SK-N-SH treated with all-trans-retinoic acid at 6 μM for 48 hours (cell line): ENCODE data around the gene MUSK.
A peak's percentile ranks its signal among the peaks of the same experiment; 100 is the strongest.
"Not testable (repeated sequence)": the region's sequence is repeated elsewhere in the genome, so short reads cannot be mapped to it uniquely, and the experiment has no call there.

Experiments used
- ATAC-seq: fragments of 200-7000 bp; cut with Tn5 transposase; 3 replicates; pipeline ENCODE4 v1.9.1; 2020; ENCODE audit warnings: mild to moderate bottlenecking, moderate library complexity
- ARNTL ChIP-seq: fragments of 450-650 bp; formaldehyde crosslinking; IDR thresholded peaks from 2 replicates; pipeline ENCODE4 v1.5.0; 2020; ENCODE audit warnings: low read depth, mild to moderate bottlenecking, moderate library complexity, borderline replicate concordance
- BACH2 ChIP-seq: fragments of 250-450 bp; sonication (Bioruptor Pico); IDR thresholded peaks from 2 replicates; pipeline ENCODE4 v1.9.0; 2021; ENCODE audit warnings: mild to moderate bottlenecking, borderline replicate concordance
- CREB5 ChIP-seq: fragments of 250-450 bp; sonication (Bioruptor Pico); IDR thresholded peaks from 2 replicates; pipeline ENCODE4 v1.5.1; 2020; ENCODE audit warnings: low read depth, mild to moderate bottlenecking, moderate library complexity
- CSDC2 ChIP-seq: fragments of 250-450 bp; sonication (Bioruptor Pico); IDR thresholded peaks from 2 replicates; pipeline ENCODE4 v1.5.0; 2020; ENCODE audit warnings: mild to moderate bottlenecking, moderate library complexity
- CSRNP3 ChIP-seq: fragments of 250-450 bp; sonication (Bioruptor Pico); IDR thresholded peaks from 2 replicates; pipeline ENCODE4 v1.5.1; 2021; ENCODE audit warnings: mild to moderate bottlenecking, moderate library complexity
- ESRRG ChIP-seq: fragments of 250-450 bp; sonication (Bioruptor Pico); IDR thresholded peaks from 2 replicates; pipeline ENCODE4 v1.6.1; 2021; ENCODE audit warnings: mild to moderate bottlenecking
- GLIS3 ChIP-seq: fragments of 250-450 bp; sonication (Bioruptor Pico); IDR thresholded peaks from 2 replicates; pipeline ENCODE4 v1.5.0; 2020; ENCODE audit warnings: mild to moderate bottlenecking, moderate library complexity
- ISL1 ChIP-seq: fragments of 250-450 bp; sonication (Bioruptor Pico); IDR thresholded peaks from 2 replicates; pipeline ENCODE4 v2.1.2; 2022; ENCODE audit warnings: mild to moderate bottlenecking, moderate library complexity
- OSR1 ChIP-seq: fragments of 250-450 bp; sonication (Bioruptor Pico); IDR thresholded peaks from 2 replicates; pipeline ENCODE4 v1.8.0; 2022; ENCODE audit warnings: moderate library complexity, mild to moderate bottlenecking, inconsistent platforms
- PATZ1 ChIP-seq: fragments of 250-450 bp; sonication (Bioruptor Pico); IDR thresholded peaks from 2 replicates; pipeline ENCODE4 v1.8.0; 2020; ENCODE audit warnings: mild to moderate bottlenecking, moderate library complexity, borderline replicate concordance
- POU6F1 ChIP-seq: fragments of 250-450 bp; sonication (Bioruptor Pico); IDR thresholded peaks from 2 replicates; pipeline ENCODE4 v1.8.0; 2021; ENCODE audit warnings: low read depth, mild to moderate bottlenecking, moderate library complexity, borderline replicate concordance
- PPARA ChIP-seq: fragments of 250-450 bp; sonication (Bioruptor Pico); IDR thresholded peaks from 2 replicates; pipeline ENCODE4 v1.5.0; 2020; ENCODE audit warnings: mild to moderate bottlenecking, borderline replicate concordance
- RARB ChIP-seq: fragments of 250-450 bp; sonication (Bioruptor Pico); IDR thresholded peaks from 2 replicates; pipeline ENCODE4 v1.8.0; 2021; ENCODE audit warnings: mild to moderate bottlenecking, moderate library complexity
- SNAI2 ChIP-seq: fragments of 250-450 bp; sonication (Bioruptor Pico); IDR thresholded peaks from 2 replicates; pipeline ENCODE4 v1.5.0; 2020; ENCODE audit warnings: mild to moderate bottlenecking, moderate library complexity
- TOX ChIP-seq: fragments of 250-450 bp; sonication (Bioruptor Pico); IDR thresholded peaks from 2 replicates; pipeline ENCODE4 v1.8.0; 2021; ENCODE audit warnings: mild to moderate bottlenecking, moderate library complexity, borderline replicate concordance
- TSHZ2 ChIP-seq: fragments of 250-450 bp; sonication (Bioruptor Pico); IDR thresholded peaks from 2 replicates; pipeline ENCODE4 v1.5.0; 2020; ENCODE audit warnings: mild to moderate bottlenecking, moderate library complexity
- ZC3H10 ChIP-seq: fragments of 250-450 bp; sonication (Bioruptor Pico); IDR thresholded peaks from 2 replicates; pipeline ENCODE4 v1.5.1; 2021; ENCODE audit warnings: mild to moderate bottlenecking, moderate library complexity
- ZFP3 ChIP-seq: fragments of 250-450 bp; sonication (Bioruptor Pico); IDR thresholded peaks from 2 replicates; pipeline ENCODE4 v1.5.0; 2020; ENCODE audit warnings: mild to moderate bottlenecking, moderate library complexity
- ZFP30 ChIP-seq: fragments of 450-650 bp; formaldehyde crosslinking; IDR thresholded peaks from 2 replicates; pipeline ENCODE4 v1.5.0; 2022; ENCODE audit warnings: mild to moderate bottlenecking, moderate library complexity
- ZNF70 ChIP-seq: fragments of 450-650 bp; formaldehyde crosslinking; IDR thresholded peaks from 2 replicates; pipeline ENCODE4 v1.5.0; 2020; ENCODE audit warnings: mild to moderate bottlenecking, moderate library complexity
- ZNF8 ChIP-seq: fragments of 450-650 bp; formaldehyde crosslinking; IDR thresholded peaks from 2 replicates; pipeline ENCODE4 v1.5.0; 2020; ENCODE audit warnings: mild to moderate bottlenecking, moderate library complexity

The MUSK gene

GRCh38 chr9:110782701-110783100 is 114.1 kb downstream of the MUSK start:
- TF ChIP-seq PPARA (CRISPR knock-in tag) (no peak), CREB5 (CRISPR knock-in tag) (no peak), ARNTL (CRISPR knock-in tag) (no peak)
- no peak for ATAC-seq

- TF ChIP-seq ISL1 (CRISPR knock-in tag) (peak; percentile 83), ZNF70 (CRISPR knock-in tag) (no peak)
- ATAC-seq, result no peak; the same call in 1 of the 3 replicates
Measured at GRCh38 chr9:110784309-110784708, 115.7 kb downstream of the MUSK start.

GRCh38 chr9:110785166-110785565 is 116.6 kb downstream of the MUSK start:
- TF ChIP-seq SNAI2 (CRISPR knock-in tag), result no peak
- TF ChIP-seq OSR1 (CRISPR knock-in tag), result no peak
- TF ChIP-seq ZFP30 (CRISPR knock-in tag), result no peak
- ATAC-seq, result no peak

GRCh38 chr9:110788396-110788795 is 119.8 kb downstream of the MUSK start:
- ATAC-seq, result not testable (repeated sequence)

- ATAC-seq, result no peak
- TF ChIP-seq CSDC2 (CRISPR knock-in tag), result no peak
- no peak for TF ChIP-seq POU6F1
- no peak for TF ChIP-seq PATZ1
- no peak for TF ChIP-seq BACH2
- TF ChIP-seq RARB (CRISPR knock-in tag), result no peak
- no peak for TF ChIP-seq ZFP3 (CRISPR knock-in tag)
- no peak for TF ChIP-seq ISL1 (CRISPR knock-in tag)
- TF ChIP-seq OSR1 (CRISPR knock-in tag), result no peak
- no peak for TF ChIP-seq ZC3H10 (CRISPR knock-in tag)
- no peak for TF ChIP-seq PPARA (CRISPR knock-in tag)
- no peak for TF ChIP-seq CSRNP3 (CRISPR knock-in tag)
- no peak for TF ChIP-seq TSHZ2
- no peak for TF ChIP-seq ZNF8 (CRISPR knock-in tag)
- TF ChIP-seq TOX (CRISPR knock-in tag), result no peak
- no peak for TF ChIP-seq SNAI2 (CRISPR knock-in tag)
- no peak for TF ChIP-seq ZNF70 (CRISPR knock-in tag)
- TF ChIP-seq ESRRG, result no peak
- no peak for TF ChIP-seq GLIS3 (CRISPR knock-in tag)
Measured at GRCh38 chr9:110788871-110789270, 120.3 kb downstream of the MUSK start.
